Mucosa of descending colon (tissue), 3 donors: ENCODE measurements around the gene LOXL3. TPM values are rescaled to one million over a fixed set of nuclear protein-coding genes. Genes with fewer than 3 reads are reported as not detected.
A peak's percentile ranks its signal among the peaks of the same experiment; 100 is the strongest.

Experiments used
- ATAC-seq: fragments of 200-7000 bp; cut with Tn5 transposase; one replicate; pipeline ENCODE4 v1.9.1; 2020; ENCODE audit warnings: mild to moderate bottlenecking, moderate library complexity
- DNase-seq, 3 donors: peaks; one replicate each; pipeline ENCODE4 v3.0.0-alpha.2; 2020
- H3K36me3 ChIP-seq: fragments of 200-600 bp; one replicate; pipeline ENCODE4 v1.8.0; 2021; ENCODE audit warnings: low read depth, mild to moderate bottlenecking
- H3K4me1 ChIP-seq: fragments of 200-600 bp; one replicate; pipeline ENCODE4 v1.8.0; 2021; ENCODE audit warnings: low read depth, mild to moderate bottlenecking
- H3K4me3 ChIP-seq: fragments of 200-600 bp; one replicate; pipeline ENCODE4 v1.8.0; 2021; ENCODE audit warnings: mild to moderate bottlenecking
- H3K9me3 ChIP-seq: fragments of 200-600 bp; one replicate; pipeline ENCODE4 v1.8.0; 2021; ENCODE audit warnings: mild to moderate bottlenecking
- CTCF ChIP-seq: fragments of 200-600 bp; IDR thresholded peaks from one replicate; pipeline ENCODE4 v1.8.0; 2022; ENCODE audit warnings: antibody characterized with exemption, mild to moderate bottlenecking
- intact Hi-C, 2 donors: fragments of 100-400 bp; cut with DNase I in 1 of 2; cut with micrococcal nuclease in 1 of 2; formaldehyde crosslinking; loops; one replicate each; pipeline versions ENCODE4 v1.11.0 to v1.11.1; 2022; cut with DNase I, micrococcal nuclease
- total RNA-seq, 3 donors: library from RNA; stranded (reverse); fragmentation: NEBNext Ultra II Directional in 2 of 3; extraction: Animal tissue kit (Norgen Biotek cat#: 25700) in 2 of 3; gene quantifications; one replicate each; pipeline versions ENCODE4 v1.2.1 to v1.2.4, GENCODE V29; 2021 to 2023
- donor health status: DM: no; HTN: no; CAD: no; lungs with moderate emphysema.
- donor health status: DM: no; HTN: no; CAD: no.
- donor health status: DM: no; HTN: yes; CAD: no.

The LOXL3 gene
- total RNA-seq, 3 donors from 2014 or later: 2.2 to 6.9 (median 4.4) TPM

GRCh38 chr2:74507145-74507925 lies 46.4 kb downstream of the LOXL3 start, which contains the start of gene PCGF1:
Gene PCGF1, minus strand, starts transcription at chr2:74507695. Its CDS starts 27 bp downstream, at chr2:74507668.
- Histone ChIP-seq H3K4me1 (peaks cover 34% of the 10 kb centered on the region), H3K4me3 (peak within 1 kb of the TSS; percentile 46), H3K36me3 (no peaks in the 10 kb centered on the region), H3K9me3 (no peaks in the 10 kb centered on the region)
- peak; percentile 93 for ATAC-seq
- peak; percentile 100 for DNase-seq
- intact Hi-C loops: no loop called here
- no peak for TF ChIP-seq CTCF

GRCh38 chr2:74505448-74506246 lies 48.1 kb downstream of the LOXL3 start:
- Histone ChIP-seq H3K4me3 (no peak overlapping the region), H3K36me3 (no peaks in the 10 kb centered on the region), H3K4me1 (peaks cover 40% of the 10 kb centered on the region), H3K9me3 (no peaks in the 10 kb centered on the region)
- ATAC-seq (no peak), DNase-seq (no peak)
- no peak for TF ChIP-seq CTCF
- intact Hi-C loops: no loop called here

- ATAC-seq (no peak), DNase-seq (no peak)
- no peak for TF ChIP-seq CTCF
- H3K36me3 ChIP-seq: no peaks in the 10 kb centered on the region
- H3K4me3 ChIP-seq: no peak overlapping the region
- H3K4me1 ChIP-seq: peaks cover 42% of the 10 kb centered on the region
- intact Hi-C loops: no loop called here
- H3K9me3 ChIP-seq: no peaks in the 10 kb centered on the region
Observed at GRCh38 chr2:74504591-74504990, 49.2 kb downstream of the LOXL3 start.

- peak overlapping the region; percentile 65 for H3K4me3 ChIP-seq
- H3K4me1 ChIP-seq: peaks cover 50% of the 10 kb centered on the region
- TF ChIP-seq CTCF: no peak
- H3K36me3 ChIP-seq: no peaks in the 10 kb centered on the region
- intact Hi-C loops: no loop called here
- no peaks in the 10 kb centered on the region for H3K9me3 ChIP-seq
- ATAC-seq (no peak), DNase-seq (peak in 1 of 3 donors; percentile 60)
Observed at GRCh38 chr2:74503506-74504475, 50.0 kb downstream of the LOXL3 start.
